ENCODE data around the gene IFT81.

DNA sequence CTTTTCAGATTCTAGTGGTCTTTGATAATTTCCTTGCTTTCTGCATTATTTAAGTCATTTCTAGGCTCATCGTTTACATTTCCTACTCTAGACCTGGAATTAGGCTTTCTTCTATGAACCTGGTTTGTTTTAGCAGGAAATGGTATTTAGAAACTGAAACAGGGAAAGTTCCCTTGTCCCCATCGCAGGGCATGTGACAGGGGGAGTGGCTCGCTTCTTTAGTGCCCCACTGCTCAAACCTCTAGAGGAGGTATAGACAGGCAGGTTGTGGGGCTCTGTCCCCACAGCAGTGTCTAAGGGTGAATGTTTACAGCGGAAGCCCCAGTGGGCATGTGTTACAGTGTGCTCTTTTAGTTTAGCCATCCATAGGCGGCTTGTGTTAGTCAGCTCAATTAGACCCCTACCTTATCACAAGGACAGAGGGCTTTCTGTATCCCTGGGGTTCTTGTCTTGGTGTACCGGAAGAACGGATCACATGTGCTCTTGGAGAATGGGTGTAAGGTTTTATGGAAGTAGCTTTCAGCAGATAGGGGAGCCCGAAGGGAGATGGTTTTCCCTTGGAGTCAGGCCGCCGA is 25.0 kb downstream of the IFT81 start:
- TF ChIP-seq YY1 (IDR thresholded peaks at IDR 0.05; ENCODE audit: insufficient read depth, insufficient read length) (no peak), ZNF274 (IDR thresholded peaks at IDR 0.05; ENCODE audit: low read depth, low read length) (no peak)
